Glomerular endothelial cell (primary cell): ENCODE results near the gene CRYBA2. TPM values are rescaled to one million over a fixed set of nuclear protein-coding genes. Genes with fewer than 3 reads are reported as not detected.

Experiments
- DNase-seq: peaks from one replicate; pipeline ENCODE4 v3.0.0-alpha.2; 2011; ENCODE audit warnings: low read depth, low spot score; ENCODE audit errors: extremely low read depth
- total RNA-seq: library from RNA; depleted of rRNA; stranded (reverse); fragments of >200 nt; gene quantifications from 2 replicates; pipeline ENCODE4 v1.2.3, GENCODE V29; 2015

Gene CRYBA2
- total RNA-seq, 1 donor from 2014 or later = not detected

DNA sequence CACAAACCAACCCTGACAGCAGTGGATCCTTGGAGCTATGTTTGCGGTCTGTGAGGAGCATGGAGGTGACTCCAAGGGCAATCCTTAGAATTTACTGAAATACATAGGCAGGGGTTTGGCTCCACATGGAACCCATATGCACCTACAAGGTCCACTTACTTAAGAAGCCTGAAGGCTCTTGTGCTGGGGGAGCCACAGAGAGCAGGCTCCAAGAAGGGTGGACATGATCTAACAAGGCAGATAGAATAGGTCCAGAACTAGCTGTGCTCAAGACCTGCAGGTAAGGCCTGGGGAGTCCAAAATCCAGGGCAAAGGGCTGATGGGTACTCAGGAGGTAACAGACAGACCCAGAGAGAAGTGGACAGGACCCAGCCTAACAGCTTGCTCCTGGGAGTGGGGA lies 34.9 kb downstream of the CRYBA2 start:
- no peak for DNase-seq

GRCh38 chr2:218957671-218958070 lies 35.6 kb downstream of the CRYBA2 start:
- no peak for DNase-seq

DNA sequence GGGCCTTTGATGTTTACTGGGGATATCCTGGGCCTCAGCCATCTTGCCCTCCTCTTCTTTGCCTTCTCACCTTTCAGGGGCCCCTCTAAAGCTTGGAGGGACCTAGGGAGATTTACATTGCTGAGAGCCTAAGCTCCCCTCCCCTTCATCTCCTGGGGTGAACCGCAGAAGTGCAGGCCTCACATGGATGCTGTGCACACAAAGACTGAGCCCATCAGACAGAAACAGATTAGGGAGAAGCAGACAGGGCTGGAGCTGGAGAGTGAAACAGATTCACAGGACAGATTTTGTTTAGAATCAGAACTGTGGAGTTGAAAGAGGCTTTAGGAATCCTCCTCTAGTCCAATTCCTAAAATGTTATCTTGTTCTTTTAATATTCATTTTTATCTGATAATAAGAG lies 37.2 kb downstream of the CRYBA2 start:
- DNase-seq = no peak

DNA sequence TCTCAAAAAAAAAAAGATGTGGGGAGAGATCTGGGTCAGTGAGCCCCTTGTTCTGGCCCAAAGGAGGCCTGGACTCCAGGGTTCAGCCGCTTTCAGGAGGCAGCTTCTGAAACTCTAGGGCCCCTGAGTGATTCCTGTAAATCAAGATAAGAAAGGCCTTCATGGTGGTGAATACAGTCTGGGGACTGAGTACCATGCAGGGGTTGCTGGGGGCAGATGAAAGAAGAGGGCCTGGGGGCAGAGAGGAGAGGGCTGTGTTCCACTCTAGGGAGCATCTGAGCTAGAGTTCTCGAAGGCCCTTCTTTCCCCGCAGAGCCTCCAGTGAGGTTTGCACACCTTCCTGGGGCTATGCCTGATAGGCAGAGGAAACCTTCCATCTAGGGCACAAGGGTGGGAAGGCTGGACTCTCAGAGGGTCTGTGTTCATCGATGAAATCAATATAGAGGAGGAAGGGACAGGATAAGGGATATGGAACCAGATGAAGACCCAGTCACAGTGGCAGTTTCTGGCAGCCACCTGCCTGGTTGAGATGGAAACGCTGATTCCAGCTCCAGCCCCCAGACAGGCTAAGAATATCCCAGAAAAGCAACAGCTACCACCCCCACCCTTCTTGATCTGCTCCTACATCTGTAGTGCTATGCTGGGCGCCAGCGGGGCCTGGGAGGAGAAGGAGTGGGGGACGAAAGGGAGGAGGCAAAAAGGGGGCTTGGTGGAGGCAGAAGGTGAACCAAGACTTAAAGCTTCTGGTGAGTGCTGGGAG lies 38.5 kb downstream of the CRYBA2 start:
- DNase-seq = no peak

DNA sequence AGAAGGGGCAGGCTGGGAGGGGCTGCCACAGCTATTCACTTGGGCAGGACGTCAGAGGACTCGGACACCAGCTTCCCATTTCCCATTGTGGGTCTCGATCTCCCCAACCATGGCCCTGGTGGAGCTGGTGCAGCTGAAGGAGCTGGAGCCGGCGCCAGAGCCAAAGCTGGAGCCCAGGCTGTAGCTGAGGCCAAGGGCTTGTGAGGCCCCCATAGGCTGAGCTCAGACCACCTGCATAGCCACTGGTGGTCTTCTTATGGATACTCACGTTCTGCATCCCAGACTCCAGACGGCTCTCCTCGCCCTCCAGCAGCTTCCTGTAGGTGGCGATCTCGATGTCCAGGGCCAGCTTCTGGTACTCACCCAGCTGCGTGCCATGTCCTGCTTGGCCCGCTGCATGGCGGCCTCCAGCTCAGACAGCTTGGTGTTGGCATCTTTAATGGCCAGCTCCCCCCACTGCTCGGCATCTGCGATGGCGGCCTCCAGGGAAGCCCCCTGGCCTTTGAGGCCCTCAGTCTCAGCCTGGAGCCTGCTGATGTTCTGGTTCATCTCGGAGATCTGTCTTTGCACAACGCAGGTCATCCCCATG lies 39.8 kb downstream of the CRYBA2 start:
- no peak for DNase-seq

- DNase-seq = no peak
These were observed 41.1 kb downstream of the CRYBA2 start for GRCh38 chr2:218952160-218952559.

DNA sequence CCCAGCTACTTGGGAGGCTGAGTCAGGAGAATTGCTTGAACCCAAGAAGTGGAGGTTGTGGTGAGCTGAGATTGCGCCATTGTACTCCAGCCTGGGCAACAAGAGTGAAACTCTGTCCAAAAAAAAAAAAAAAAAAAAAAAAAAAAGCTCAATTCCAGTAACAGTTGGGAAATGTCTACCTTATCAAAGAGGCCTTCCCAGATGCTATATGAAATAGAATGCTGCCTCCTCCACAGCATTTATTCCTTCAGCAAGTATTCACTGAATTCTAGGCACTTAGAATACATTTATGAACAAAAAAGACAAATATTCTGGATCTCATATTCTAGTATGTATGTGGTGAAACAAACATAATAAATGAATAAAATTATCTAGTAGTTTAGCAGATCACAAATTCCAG lies 46.6 kb downstream of the CRYBA2 start:
- DNase-seq = no peak

- no peak for DNase-seq
These were observed 48.3 kb downstream of the CRYBA2 start for GRCh38 chr2:218944759-218945404.

Other genes with a start within 250 kb of the CRYBA2 start
- gene CYP27A1, start 211.3 kb downstream of the CRYBA2 start, total RNA-seq = 15.8 and 24.0 TPM in 2 replicates
- gene PRKAG3, start 161.6 kb downstream of the CRYBA2 start, total RNA-seq = not detected in 2 replicates
- gene WNT6, start 133.6 kb downstream of the CRYBA2 start, total RNA-seq = not detected in 2 replicates
- gene WNT10A, start 112.6 kb downstream of the CRYBA2 start, total RNA-seq = not detected in 2 replicates
- gene CDK5R2, start 33.8 kb downstream of the CRYBA2 start, total RNA-seq = not detected in 2 replicates
- gene FEV, start 8.2 kb downstream of the CRYBA2 start, total RNA-seq = not detected in 2 replicates
- not detected in 2 replicates for gene CFAP65, start 48.1 kb upstream of the CRYBA2 start, total RNA-seq
- not detected in 2 replicates for gene IHH, start 67.5 kb upstream of the CRYBA2 start, total RNA-seq
- gene NHEJ1, start 167.4 kb upstream of the CRYBA2 start, total RNA-seq = 18.3 and 21.0 TPM in 2 replicates
- gene SLC23A3, start 176.6 kb upstream of the CRYBA2 start, total RNA-seq = 1.3 TPM in 1 of 2 replicates, not detected in the other
- gene CNPPD1, start 183.5 kb upstream of the CRYBA2 start, total RNA-seq = 33.2 and 40.3 TPM in 2 replicates
- gene RETREG2, start 184.9 kb upstream of the CRYBA2 start, total RNA-seq = 43.8 and 48.0 TPM in 2 replicates
- gene ZFAND2B, start 213.4 kb upstream of the CRYBA2 start, total RNA-seq = 23.7 and 26.1 TPM in 2 replicates
- gene ABCB6, start 225.5 kb upstream of the CRYBA2 start, total RNA-seq = 11.8 and 17.8 TPM in 2 replicates
- gene ATG9A, start 236.2 kb upstream of the CRYBA2 start, total RNA-seq = 64.2 and 65.2 TPM in 2 replicates
- gene ANKZF1, start 236.4 kb upstream of the CRYBA2 start, total RNA-seq = 19.1 and 32.2 TPM in 2 replicates